ENCODE results near the gene TEX13A.

DNA sequence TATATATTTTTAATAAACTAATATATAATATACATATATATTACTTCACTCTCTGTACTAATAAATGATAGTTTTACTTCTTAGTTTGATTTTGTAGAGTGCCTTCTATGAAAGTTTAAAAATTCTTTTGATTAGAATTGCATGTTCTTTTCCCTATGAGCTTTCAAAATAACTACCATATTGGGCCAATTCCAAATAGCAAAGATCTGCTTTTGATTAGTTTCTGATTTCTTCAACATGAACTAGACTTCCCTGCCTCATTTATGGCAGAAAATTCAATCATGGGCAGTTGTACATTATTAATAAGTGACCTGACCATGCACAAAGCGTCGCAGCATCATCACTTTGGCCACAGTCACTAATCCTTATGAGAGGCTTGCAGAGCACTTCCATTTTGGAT, 48.9 kb upstream of the TEX13A start:
- TF ChIP-seq, protein P1, sequence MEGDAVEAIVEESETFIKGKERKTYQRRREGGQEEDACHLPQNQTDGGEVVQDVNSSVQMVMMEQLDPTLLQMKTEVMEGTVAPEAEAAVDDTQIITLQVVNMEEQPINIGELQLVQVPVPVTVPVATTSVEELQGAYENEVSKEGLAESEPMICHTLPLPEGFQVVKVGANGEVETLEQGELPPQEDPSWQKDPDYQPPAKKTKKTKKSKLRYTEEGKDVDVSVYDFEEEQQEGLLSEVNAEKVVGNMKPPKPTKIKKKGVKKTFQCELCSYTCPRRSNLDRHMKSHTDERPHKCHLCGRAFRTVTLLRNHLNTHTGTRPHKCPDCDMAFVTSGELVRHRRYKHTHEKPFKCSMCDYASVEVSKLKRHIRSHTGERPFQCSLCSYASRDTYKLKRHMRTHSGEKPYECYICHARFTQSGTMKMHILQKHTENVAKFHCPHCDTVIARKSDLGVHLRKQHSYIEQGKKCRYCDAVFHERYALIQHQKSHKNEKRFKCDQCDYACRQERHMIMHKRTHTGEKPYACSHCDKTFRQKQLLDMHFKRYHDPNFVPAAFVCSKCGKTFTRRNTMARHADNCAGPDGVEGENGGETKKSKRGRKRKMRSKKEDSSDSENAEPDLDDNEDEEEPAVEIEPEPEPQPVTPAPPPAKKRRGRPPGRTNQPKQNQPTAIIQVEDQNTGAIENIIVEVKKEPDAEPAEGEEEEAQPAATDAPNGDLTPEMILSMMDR (IDR thresholded peaks at IDR 0.05): no peak
- no peak for TF ChIP-seq CREM (CRISPR knock-in tag; IDR thresholded peaks at IDR 0.05)
- TF ChIP-seq ZBTB21 (CRISPR knock-in tag; IDR thresholded peaks at IDR 0.05; ENCODE audit: borderline replicate concordance): no peak
- TF ChIP-seq, protein P2, sequence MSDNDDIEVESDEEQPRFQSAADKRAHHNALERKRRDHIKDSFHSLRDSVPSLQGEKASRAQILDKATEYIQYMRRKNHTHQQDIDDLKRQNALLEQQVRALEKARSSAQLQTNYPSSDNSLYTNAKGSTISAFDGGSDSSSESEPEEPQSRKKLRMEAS (CRISPR knock-in tag; IDR thresholded peaks at IDR 0.05): no peak
- TF ChIP-seq, protein P3, sequence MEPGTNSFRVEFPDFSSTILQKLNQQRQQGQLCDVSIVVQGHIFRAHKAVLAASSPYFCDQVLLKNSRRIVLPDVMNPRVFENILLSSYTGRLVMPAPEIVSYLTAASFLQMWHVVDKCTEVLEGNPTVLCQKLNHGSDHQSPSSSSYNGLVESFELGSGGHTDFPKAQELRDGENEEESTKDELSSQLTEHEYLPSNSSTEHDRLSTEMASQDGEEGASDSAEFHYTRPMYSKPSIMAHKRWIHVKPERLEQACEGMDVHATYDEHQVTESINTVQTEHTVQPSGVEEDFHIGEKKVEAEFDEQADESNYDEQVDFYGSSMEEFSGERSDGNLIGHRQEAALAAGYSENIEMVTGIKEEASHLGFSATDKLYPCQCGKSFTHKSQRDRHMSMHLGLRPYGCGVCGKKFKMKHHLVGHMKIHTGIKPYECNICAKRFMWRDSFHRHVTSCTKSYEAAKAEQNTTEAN (CRISPR knock-in tag; IDR thresholded peaks at IDR 0.05): no peak
- TF ChIP-seq, protein P4, sequence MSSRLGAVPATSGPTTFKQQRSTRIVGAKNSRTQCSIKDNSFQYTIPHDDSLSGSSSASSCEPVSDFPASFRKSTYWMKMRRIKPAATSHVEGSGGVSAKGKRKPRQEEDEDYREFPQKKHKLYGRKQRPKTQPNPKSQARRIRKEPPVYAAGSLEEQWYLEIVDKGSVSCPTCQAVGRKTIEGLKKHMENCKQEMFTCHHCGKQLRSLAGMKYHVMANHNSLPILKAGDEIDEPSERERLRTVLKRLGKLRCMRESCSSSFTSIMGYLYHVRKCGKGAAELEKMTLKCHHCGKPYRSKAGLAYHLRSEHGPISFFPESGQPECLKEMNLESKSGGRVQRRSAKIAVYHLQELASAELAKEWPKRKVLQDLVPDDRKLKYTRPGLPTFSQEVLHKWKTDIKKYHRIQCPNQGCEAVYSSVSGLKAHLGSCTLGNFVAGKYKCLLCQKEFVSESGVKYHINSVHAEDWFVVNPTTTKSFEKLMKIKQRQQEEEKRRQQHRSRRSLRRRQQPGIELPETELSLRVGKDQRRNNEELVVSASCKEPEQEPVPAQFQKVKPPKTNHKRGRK (CRISPR knock-in tag; IDR thresholded peaks at IDR 0.05; ENCODE audit: borderline replicate concordance): no peak
- TF ChIP-seq NFE2L1 (CRISPR knock-in tag; IDR thresholded peaks at IDR 0.05): no peak
- no peak for TF ChIP-seq RORB (CRISPR knock-in tag; IDR thresholded peaks at IDR 0.05)
- TF ChIP-seq, protein P5, sequence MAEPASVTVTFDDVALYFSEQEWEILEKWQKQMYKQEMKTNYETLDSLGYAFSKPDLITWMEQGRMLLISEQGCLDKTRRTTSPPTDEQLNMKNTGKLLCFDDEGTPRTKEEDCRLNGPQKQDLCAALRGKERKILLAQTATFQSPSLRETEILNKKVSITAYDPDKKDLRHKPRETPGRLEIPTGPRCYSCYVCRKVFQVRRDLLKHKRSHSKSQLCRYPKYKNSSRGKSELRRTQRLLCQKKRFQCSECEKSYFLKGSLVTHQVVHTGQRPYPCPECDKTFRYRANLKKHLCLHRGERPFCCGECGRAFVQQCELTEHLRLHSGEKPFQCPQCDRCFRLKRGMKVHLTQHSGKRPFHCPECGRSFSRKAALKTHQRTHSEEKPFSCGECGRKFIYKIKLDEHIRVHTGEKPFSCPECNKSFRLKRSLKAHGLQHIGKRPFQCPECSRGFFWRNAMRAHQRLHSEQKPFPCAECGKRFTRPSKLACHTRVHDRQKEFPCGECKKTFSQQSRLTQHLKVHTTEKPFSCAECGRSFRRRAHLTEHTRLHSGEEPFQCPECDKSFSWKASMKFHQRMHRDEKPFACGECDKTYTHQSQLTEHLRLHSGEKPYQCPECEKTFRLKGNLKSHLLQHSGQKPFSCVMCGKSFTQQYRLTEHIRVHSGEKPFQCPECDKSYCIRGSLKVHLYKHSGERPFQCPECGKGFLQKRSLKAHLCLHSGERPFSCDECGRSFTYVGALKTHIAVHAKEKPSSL (CRISPR knock-in tag; conservative IDR thresholded peaks at IDR 0.05): no peak
- no peak for TF ChIP-seq GRHL2 (CRISPR knock-in tag; IDR thresholded peaks at IDR 0.05; ENCODE audit: insufficient replicate concordance, severe bottlenecking)
- TF ChIP-seq, protein P6, sequence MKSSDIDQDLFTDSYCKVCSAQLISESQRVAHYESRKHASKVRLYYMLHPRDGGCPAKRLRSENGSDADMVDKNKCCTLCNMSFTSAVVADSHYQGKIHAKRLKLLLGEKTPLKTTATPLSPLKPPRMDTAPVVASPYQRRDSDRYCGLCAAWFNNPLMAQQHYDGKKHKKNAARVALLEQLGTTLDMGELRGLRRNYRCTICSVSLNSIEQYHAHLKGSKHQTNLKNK (CRISPR knock-in tag; IDR thresholded peaks at IDR 0.05): no peak
- no peak for TF ChIP-seq TEAD4 (CRISPR knock-in tag; IDR thresholded peaks at IDR 0.05)
- TF ChIP-seq SP1 (CRISPR knock-in tag; conservative IDR thresholded peaks at IDR 0.05): no peak

All from WTC11 (cell line).